ENCODE measurements around the gene PDE11A.

The PDE11A gene

GRCh38 chr2:178072383-178073301, at the start of gene PDE11A:
Gene PDE11A (minus strand): TSS chr2:178072777. CDS start chr2:178072437, 340 bp downstream.
- Mint-ChIP-seq H3K4me1 (peaks cover 9% of the 10 kb centered on the region), H3K4me3 (peak within 1 kb of the TSS; percentile 14), H3K9me3 (no peaks in the 10 kb centered on the region), H3K27me3 (peaks cover 29% of the 10 kb centered on the region), H3K36me3 (no peaks in the 10 kb centered on the region), H3K27ac (no peak within 1 kb of the TSS)
- CTCF ChIA-PET, result no interaction called here
- peak; percentile 63 for DNase-seq

- Mint-ChIP-seq H3K4me1 (peaks cover 14% of the 10 kb centered on the region), H3K36me3 (peaks cover 35% of the 10 kb centered on the region), H3K4me3 (no peak overlapping the region), H3K27ac (no peak overlapping the region), H3K9me3 (no peaks in the 10 kb centered on the region), H3K27me3 (no peaks in the 10 kb centered on the region)
- CTCF ChIA-PET, result interaction anchor here (1.5 kb wide), 1 partner anchor 9 kb away, joined by 3 read pairs; no protein-coding TSS in a partner anchor
- DNase-seq, result no peak
Measured at GRCh38 chr2:178119179-178119922, 46.8 kb upstream of the PDE11A start.

GRCh38 chr2:178117725-178118124, 45.1 kb upstream of the PDE11A start:
- Mint-ChIP-seq H3K4me1 (peaks cover 30% of the 10 kb centered on the region), H3K27ac (no peak overlapping the region), H3K36me3 (peaks cover 26% of the 10 kb centered on the region), H3K9me3 (no peaks in the 10 kb centered on the region), H3K27me3 (no peaks in the 10 kb centered on the region), H3K4me3 (no peak overlapping the region)
- CTCF ChIA-PET, result interaction anchor here (0.8 to 1.9 kb wide), 2 partner anchors 11 to 16 kb away, joined by 3 to 4 read pairs; no protein-coding TSS in a partner anchor
- DNase-seq, result no peak

GRCh38 chr2:178115271-178115670, 42.7 kb upstream of the PDE11A start:
- no peak for DNase-seq
- Mint-ChIP-seq H3K36me3 (peaks cover 16% of the 10 kb centered on the region), H3K27ac (no peak overlapping the region), H3K4me1 (peaks cover 34% of the 10 kb centered on the region), H3K27me3 (no peaks in the 10 kb centered on the region), H3K4me3 (no peak overlapping the region), H3K9me3 (no peaks in the 10 kb centered on the region)
- CTCF ChIA-PET, result interaction anchor here (1.3 kb wide), 2 partner anchors 9 to 299 kb away, joined by 4 to 5 read pairs; no protein-coding TSS in a partner anchor

GRCh38 chr2:178114462-178114861, 41.9 kb upstream of the PDE11A start:
- DNase-seq, result no peak
- H3K4me1 Mint-ChIP-seq, result peaks cover 34% of the 10 kb centered on the region
- H3K36me3 Mint-ChIP-seq, result peaks cover 13% of the 10 kb centered on the region
- peak overlapping the region; percentile 68 for H3K27ac Mint-ChIP-seq
- H3K9me3 Mint-ChIP-seq, result no peaks in the 10 kb centered on the region
- H3K4me3 Mint-ChIP-seq, result peak overlapping the region; percentile 43
- CTCF ChIA-PET, result interaction anchor here (1.3 kb wide), 2 partner anchors 9 to 300 kb away, joined by 4 to 5 read pairs; no protein-coding TSS in a partner anchor
- H3K27me3 Mint-ChIP-seq, result no peaks in the 10 kb centered on the region

GRCh38 chr2:178112202-178113152, 39.9 kb upstream of the PDE11A start, which contains the start of gene RBM45:
Gene RBM45 (plus strand): TSS chr2:178112437. CDS start chr2:178112547, 110 bp downstream.
- Mint-ChIP-seq H3K9me3 (no peaks in the 10 kb centered on the region), H3K36me3 (peaks cover 5% of the 10 kb centered on the region), H3K4me1 (peaks cover 34% of the 10 kb centered on the region), H3K4me3 (peak within 1 kb of the TSS; percentile 85), H3K27ac (peak within 1 kb of the TSS; percentile 89), H3K27me3 (no peaks in the 10 kb centered on the region)
- CTCF ChIA-PET, result interaction anchor here (0.8 to 3.7 kb wide), 17 partner anchors 10 to 338 kb away, joined by 3 to 18 read pairs (median 3); partner anchors contain the start of gene PRKRA
- DNase-seq, result peak; percentile 89

GRCh38 chr2:178111743-178112142, 39.2 kb upstream of the PDE11A start:
- CTCF ChIA-PET, result interaction anchor here (0.8 to 3.7 kb wide), 17 partner anchors 9 to 339 kb away, joined by 3 to 18 read pairs (median 4); partner anchors contain the start of gene PRKRA
- Mint-ChIP-seq H3K36me3 (peaks cover 3% of the 10 kb centered on the region), H3K27me3 (no peaks in the 10 kb centered on the region), H3K27ac (no peak overlapping the region), H3K9me3 (no peaks in the 10 kb centered on the region), H3K4me1 (peaks cover 34% of the 10 kb centered on the region), H3K4me3 (peak overlapping the region; percentile 85)
- no peak for DNase-seq

- H3K4me3 Mint-ChIP-seq, result no peak overlapping the region
- no peak overlapping the region for H3K27ac Mint-ChIP-seq
- no peaks in the 10 kb centered on the region for H3K27me3 Mint-ChIP-seq
- DNase-seq, result no peak
- H3K9me3 Mint-ChIP-seq, result no peaks in the 10 kb centered on the region
- H3K36me3 Mint-ChIP-seq, result no peaks in the 10 kb centered on the region
- CTCF ChIA-PET, result interaction anchor here (1.0 to 3.7 kb wide), 11 partner anchors 9 to 339 kb away, joined by 3 to 18 read pairs (median 5); no protein-coding TSS in a partner anchor
- peaks cover 33% of the 10 kb centered on the region for H3K4me1 Mint-ChIP-seq
Measured at GRCh38 chr2:178110681-178111080, 38.1 kb upstream of the PDE11A start.

GRCh38 chr2:178109813-178110212, 37.2 kb upstream of the PDE11A start:
- H3K27me3 Mint-ChIP-seq, result no peaks in the 10 kb centered on the region
- no peak overlapping the region for H3K27ac Mint-ChIP-seq
- CTCF ChIA-PET, result interaction anchor here (1.1 to 2.7 kb wide), 2 partner anchors 8 to 305 kb away, joined by 5 to 14 read pairs; no protein-coding TSS in a partner anchor
- H3K36me3 Mint-ChIP-seq, result no peaks in the 10 kb centered on the region
- peaks cover 25% of the 10 kb centered on the region for H3K4me1 Mint-ChIP-seq
- no peak for DNase-seq
- no peak overlapping the region for H3K4me3 Mint-ChIP-seq
- H3K9me3 Mint-ChIP-seq, result no peaks in the 10 kb centered on the region

- H3K27me3 Mint-ChIP-seq, result no peaks in the 10 kb centered on the region
- no peaks in the 10 kb centered on the region for H3K36me3 Mint-ChIP-seq
- no peak overlapping the region for H3K4me3 Mint-ChIP-seq
- CTCF ChIA-PET, result no interaction called here
- H3K4me1 Mint-ChIP-seq, result peaks cover 8% of the 10 kb centered on the region
- H3K9me3 Mint-ChIP-seq, result no peaks in the 10 kb centered on the region
- DNase-seq, result no peak
- H3K27ac Mint-ChIP-seq, result no peak overlapping the region
Measured at GRCh38 chr2:178108176-178108575, 35.6 kb upstream of the PDE11A start.

GRCh38 chr2:178106053-178106452, 33.5 kb upstream of the PDE11A start:
- no peak overlapping the region for H3K27ac Mint-ChIP-seq
- CTCF ChIA-PET, result no interaction called here
- no peaks in the 10 kb centered on the region for H3K36me3 Mint-ChIP-seq
- H3K4me3 Mint-ChIP-seq, result no peak overlapping the region
- H3K4me1 Mint-ChIP-seq, result no peaks in the 10 kb centered on the region
- H3K9me3 Mint-ChIP-seq, result no peaks in the 10 kb centered on the region
- H3K27me3 Mint-ChIP-seq, result peaks cover 1% of the 10 kb centered on the region
- no peak for DNase-seq

- Mint-ChIP-seq H3K9me3 (no peaks in the 10 kb centered on the region), H3K4me3 (no peak overlapping the region), H3K27me3 (peaks cover 4% of the 10 kb centered on the region), H3K4me1 (no peaks in the 10 kb centered on the region), H3K27ac (no peak overlapping the region), H3K36me3 (no peaks in the 10 kb centered on the region)
- no peak for DNase-seq
- CTCF ChIA-PET, result no interaction called here
Measured at GRCh38 chr2:178105566-178105965, 33.0 kb upstream of the PDE11A start.

Measured in activated naive CD4-positive, alpha-beta T cell treated with anti-CD3 and anti-CD28 coated beads, Interleukin-2, amount 10 ng/mL, durations not matched to agents 7 days and 5 days (primary cell).